Endometrium (tissue), 2 donors: ENCODE measurements around the gene FBXO28.
"Not testable (repeated sequence)": the region's sequence is repeated elsewhere in the genome, so short reads cannot be mapped to it uniquely, and the experiment has no call there.

Experiments used
- FAIRE-seq: peaks from 2 replicates; lab custom pipeline; 2012; peaks lifted over from hg19 to GRCh38; lab: Jason Lieb, UNC
- donor health status: control.
- donor health status: control.

Gene FBXO28

GRCh38 chr1:224192082-224192788, 78.3 kb downstream of the FBXO28 start:
- no peak for FAIRE-seq

DNA sequence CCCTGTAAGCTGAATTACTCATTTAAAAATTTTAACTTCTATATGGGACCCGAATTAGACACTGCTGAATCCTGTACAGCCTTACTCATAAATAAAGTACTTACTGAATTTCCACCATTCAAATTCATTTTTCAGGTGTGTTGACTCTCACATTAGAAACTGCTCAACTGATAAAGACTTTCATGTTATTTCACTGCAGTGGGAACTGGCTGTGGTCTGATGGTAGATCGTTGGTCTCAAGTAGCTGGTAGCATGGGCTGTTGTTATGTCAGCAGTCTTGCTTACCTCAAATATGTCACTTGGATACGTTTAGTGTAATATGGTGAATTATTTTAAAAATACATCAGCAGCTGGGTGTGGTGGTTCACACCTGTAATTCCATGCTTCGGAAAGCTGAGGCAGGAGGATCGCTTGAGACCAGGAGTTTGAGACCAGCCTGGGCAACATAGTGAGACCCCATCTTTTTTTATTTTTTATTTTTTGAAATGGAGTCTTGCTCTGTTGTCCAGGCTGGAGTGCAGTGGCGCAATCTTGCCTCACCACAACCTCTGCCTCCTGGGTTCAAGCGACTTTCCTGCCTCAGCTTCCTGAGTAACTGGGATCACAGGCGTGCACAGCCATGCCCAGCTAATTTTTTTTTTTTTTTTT, 79.5 kb downstream of the FBXO28 start:
- FAIRE-seq = no peak

DNA sequence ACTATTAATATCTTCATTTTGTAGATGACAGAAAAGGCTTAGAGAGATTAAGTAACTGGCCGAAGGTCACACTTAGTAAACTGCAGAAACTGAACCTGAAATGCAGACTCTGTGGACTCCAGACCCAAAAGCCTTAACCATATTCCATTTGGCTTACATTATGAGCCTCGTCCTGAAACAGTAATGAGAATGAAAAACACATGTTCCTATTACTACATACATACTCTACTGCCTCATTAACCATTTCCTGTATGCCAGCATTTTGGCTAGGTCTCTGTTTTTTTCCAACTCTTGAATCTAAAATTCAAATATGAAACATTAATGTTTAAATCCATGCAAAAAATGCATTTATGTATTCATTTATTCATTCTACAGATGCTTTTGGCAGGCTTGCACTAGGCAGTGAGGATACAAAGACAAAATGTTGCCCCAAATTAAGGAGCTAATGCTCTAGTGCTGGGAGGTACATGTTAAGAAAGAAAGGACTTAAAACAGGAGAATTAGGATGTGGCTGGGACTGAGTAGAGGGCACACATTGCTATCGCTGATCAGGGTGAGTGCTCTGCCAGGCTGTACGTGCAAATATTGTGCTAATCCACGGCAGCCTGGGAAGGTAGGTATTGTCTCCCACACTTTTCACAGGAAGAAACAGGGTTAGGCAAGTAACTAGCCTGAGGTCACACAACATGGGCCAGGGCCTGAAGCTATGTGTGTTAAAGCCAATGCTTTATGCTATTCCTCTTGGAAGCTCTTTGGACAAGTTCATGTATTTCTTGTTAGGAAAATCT, 83.1 kb downstream of the FBXO28 start:
- no peak for FAIRE-seq

DNA sequence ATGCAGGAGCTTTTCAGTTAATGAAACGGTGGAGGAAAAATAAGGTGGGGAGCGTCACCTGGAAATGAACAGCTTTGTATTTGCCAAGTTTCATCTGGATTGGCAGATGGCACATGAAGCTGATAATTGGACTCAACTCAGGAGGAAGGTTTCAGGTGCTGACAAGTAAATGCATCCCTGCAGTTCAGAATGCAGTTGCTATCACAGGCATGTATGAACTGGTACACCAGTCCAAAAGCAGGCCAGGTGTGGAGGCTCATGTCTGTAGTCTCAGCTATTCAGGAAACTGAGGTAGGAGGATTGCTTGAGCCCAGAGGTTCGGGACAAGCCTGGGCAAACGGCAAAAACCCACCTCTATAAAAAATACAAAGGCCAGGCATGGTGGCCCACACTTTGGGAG, 84.7 kb downstream of the FBXO28 start:
- FAIRE-seq = no peak

- no peak for FAIRE-seq
Observed at GRCh38 chr1:224199679-224200078, 85.8 kb downstream of the FBXO28 start.

GRCh38 chr1:224201383-224201782, 87.5 kb downstream of the FBXO28 start:
- FAIRE-seq = no peak

DNA sequence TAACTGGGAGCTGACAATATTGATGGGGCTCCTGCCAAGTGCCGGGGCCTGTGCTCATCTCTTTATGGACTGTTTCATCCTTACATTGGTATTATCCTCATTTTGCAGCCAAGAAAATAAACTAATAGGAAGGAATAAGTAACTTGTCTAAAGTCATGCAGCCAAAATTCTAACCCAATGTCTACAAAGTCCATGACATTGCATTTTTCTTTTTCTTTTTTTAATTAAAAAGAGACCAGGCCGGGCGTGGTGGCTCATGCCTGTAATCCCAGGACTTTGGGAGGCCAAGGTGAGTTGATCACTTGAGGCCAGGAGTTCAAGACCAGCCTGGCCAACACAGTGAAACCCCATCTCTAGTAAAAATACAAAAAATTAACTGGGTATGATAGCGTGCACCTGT, 87.9 kb downstream of the FBXO28 start:
- FAIRE-seq = no peak

DNA sequence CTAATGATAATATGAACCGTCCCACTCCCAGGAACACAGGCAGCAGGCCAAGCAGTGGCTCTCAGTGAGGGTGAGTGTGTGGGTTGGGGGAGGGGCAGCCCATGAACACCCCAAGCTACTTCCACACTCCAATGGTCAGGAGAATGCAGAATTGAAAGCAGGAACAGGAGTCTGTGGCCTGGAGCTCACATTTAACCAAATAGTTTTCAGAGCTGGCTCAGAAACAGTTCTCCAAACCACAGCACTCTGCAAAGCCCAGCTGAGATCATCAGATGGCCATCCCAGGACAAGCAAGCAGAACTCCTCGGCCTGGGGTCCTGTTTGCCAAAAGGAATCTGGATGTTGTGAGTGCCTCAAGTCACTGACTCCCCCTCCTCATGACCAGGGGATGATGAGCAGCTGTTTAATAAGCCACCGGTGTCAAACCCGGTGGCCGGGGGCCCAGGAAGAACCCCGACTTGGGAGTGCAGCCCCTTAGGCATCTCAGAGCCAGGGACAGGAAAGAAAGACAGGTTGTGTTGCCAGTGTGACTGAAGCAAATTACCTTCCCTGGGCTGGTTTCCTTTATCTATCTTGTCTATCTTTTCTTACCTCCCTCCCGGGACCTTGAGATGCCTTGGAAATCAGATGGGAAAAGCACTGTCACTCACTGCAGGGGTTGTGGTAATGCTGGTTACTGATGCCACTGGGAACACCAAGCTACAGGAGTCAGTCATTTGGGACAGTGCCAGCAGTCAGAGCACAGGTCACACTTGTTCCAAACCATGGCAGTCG, 89.5 kb downstream of the FBXO28 start:
- no peak for FAIRE-seq

DNA sequence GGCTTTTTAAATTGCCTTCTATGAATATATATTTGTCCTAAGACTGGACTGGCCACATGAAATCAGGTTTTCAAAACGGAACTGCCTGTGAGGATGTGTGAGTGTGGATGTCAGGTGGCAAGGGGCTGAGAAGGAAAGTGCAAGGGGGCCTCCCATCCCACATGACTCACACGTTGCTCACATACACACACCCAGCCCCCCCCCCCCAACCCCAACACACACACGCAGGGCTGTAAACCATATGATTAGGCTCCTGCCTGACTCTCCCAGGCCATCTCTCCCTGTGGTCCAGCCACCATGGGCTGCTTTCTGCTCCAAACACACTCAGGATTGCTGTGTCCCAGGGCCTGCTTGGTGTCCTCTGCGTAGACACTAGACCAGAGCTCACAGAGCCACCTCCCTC, 91.5 kb downstream of the FBXO28 start:
- FAIRE-seq = no peak

DNA sequence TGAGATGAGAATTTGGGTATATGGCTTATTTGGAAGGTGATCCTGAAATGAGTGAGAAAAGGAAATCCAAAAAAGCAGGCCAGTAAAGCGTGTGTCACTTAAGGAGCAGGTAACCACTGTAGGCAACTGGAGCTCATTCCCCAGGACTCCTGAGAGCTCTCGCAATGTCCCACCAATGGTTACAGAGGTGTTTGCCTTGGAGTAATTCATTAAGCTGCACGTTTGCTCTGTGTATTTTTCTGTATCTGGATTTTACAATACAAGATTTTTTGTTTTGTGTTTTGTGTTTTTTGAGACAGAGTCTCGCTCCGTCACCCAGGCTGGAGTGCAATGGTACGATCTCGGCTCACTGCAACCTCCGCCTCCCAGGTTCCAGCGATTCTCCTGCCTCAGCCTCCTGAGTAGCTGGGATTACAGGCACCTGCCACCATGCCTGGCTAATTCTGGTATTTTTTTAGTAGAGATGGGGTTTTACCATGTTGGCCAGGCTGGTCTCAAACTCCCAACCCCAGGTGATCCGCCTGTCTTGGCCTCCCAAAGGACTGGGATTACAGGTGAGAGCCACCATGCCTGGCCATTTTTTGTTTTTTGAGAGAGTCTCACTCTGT, 92.1 kb downstream of the FBXO28 start:
- not testable (repeated sequence) for FAIRE-seq

GRCh38 chr1:224211206-224211962, 97.5 kb downstream of the FBXO28 start:
- FAIRE-seq = no peak
